HEK293T (cell line): ENCODE measurements around the gene HTR3C.

Source experiments
- CTBP1 ChIP-seq: fragments of 450-650 bp; IDR thresholded peaks from 2 replicates; pipeline ENCODE4 v1.6.1; 2016; ENCODE audit warnings: borderline replicate concordance
- ELF4 ChIP-seq: fragments of 450-650 bp; IDR thresholded peaks from 2 replicates; pipeline ENCODE4 v1.6.1; 2017; ENCODE audit warnings: antibody characterized with exemption
- FOXK2 ChIP-seq: fragments of 450-650 bp; IDR thresholded peaks from 2 replicates; pipeline ENCODE4 v1.6.1; 2016; ENCODE audit warnings: mild to moderate bottlenecking
- LEF1 ChIP-seq: fragments of 450-650 bp; IDR thresholded peaks from 2 replicates; pipeline ENCODE4 v1.6.1; 2017; ENCODE audit warnings: mild to moderate bottlenecking, borderline replicate concordance
- NFRKB ChIP-seq: fragments of 450-650 bp; IDR thresholded peaks from 2 replicates; pipeline ENCODE4 v1.6.1; 2016; ENCODE audit warnings: mild to moderate bottlenecking, moderate library complexity
- PKNOX1 ChIP-seq: fragments of 450-650 bp; IDR thresholded peaks from 2 replicates; pipeline ENCODE4 v1.6.1; 2016
- SP1 ChIP-seq: fragments of 450-650 bp; IDR thresholded peaks from 2 replicates; pipeline ENCODE4 v1.6.1; 2017
- SUZ12 ChIP-seq: fragments of 450-650 bp; IDR thresholded peaks from 2 replicates; pipeline ENCODE4 v1.6.1; 2016; ENCODE audit warnings: mild to moderate bottlenecking

GRCh38 chr3:184031187-184031792, 21.6 kb upstream of the HTR3C start, which contains the start of gene HTR3D:
- TF ChIP-seq SUZ12 (no peak), CTBP1 (no peak), SP1 (no peak), NFRKB (no peak), LEF1 (no peak), ELF4 (no peak), PKNOX1 (no peak), FOXK2 (no peak)
